Measurements from ENCODE around the gene AFDN. TPM values are rescaled to one million over a fixed set of nuclear protein-coding genes. Genes with fewer than 3 reads are reported as not detected.

AFDN gene
- total RNA-seq, 1 donor from 2014 or later: 18.1 TPM

DNA sequence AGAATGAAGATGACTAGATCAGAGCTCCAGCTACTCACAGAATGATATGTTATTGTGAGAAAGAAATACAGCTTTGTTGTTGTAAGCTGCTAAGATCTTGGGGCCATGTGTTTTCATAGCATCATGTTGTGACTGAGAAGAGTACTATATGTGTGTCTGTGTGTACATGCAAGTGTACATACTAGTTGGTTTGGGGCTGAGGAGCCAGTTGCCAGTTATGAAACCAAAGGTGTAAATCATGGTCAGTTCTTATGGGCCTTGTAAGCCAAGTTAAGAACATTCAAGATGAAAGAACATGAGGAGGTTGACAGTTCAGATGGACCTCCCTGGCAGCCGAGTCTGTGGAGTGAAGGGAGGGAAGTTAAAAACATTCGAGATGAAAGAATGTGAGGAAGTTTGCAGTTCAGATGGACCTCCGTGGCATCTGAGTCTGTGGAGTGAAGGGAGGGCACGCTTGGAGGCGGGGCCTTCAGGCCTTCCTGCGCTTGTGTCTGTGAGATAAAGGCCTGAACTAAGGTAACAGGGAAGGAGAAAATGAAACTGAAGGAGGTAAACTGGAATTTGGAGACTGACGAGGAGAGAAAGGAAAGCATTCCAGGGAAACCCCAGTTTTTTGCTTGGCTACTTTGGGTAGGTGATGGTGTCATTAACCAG is 13.9 kb downstream of the AFDN start:
- intact Hi-C loops (cut with micrococcal nuclease): no loop called here

DNA sequence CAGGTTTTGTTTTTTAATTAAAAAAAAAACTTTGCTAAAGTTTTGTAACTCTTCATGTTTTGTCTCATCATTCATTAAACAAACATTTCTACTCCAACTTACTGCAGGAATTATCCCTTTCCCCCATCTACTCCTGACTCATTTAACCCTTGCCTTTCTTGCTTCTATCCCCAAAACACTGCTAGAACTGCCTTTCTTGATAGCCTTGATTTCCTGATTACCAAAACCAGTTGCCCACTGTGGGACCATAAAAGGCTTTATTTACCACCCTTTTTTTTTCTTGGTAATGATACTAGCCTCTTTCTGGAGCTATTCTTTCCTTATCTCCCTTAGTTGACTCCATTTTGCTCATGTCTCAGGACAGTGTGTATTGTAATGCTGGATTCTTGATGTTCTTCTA is 15.3 kb downstream of the AFDN start:
- intact Hi-C loops (cut with micrococcal nuclease): no loop called here

- intact Hi-C loops (cut with micrococcal nuclease): no loop called here
Measured at GRCh38 chr6:167842457-167842856, 15.7 kb downstream of the AFDN start.

DNA sequence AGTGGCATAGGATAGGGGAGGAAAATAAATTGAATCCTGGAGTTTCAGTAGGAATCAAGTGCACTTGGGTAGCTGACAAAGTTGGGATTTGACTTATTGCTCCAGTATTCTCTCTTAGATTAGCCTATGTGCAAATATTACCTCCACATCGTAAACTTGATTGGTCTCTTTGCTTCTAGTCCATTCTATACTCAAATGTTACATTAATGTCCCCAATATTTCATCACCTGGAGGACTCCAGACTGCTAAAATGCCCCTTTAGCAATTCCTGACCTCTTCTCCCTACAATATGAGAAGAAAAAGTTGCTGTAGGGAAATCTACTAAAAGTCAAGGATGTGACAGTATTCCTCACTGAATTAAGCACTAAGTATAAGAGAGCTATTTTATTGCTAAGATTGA is 16.3 kb downstream of the AFDN start:
- intact Hi-C loops (cut with micrococcal nuclease): no loop called here

GRCh38 chr6:167845856-167846255 is 19.1 kb downstream of the AFDN start:
- intact Hi-C loops (cut with micrococcal nuclease): no loop called here

DNA sequence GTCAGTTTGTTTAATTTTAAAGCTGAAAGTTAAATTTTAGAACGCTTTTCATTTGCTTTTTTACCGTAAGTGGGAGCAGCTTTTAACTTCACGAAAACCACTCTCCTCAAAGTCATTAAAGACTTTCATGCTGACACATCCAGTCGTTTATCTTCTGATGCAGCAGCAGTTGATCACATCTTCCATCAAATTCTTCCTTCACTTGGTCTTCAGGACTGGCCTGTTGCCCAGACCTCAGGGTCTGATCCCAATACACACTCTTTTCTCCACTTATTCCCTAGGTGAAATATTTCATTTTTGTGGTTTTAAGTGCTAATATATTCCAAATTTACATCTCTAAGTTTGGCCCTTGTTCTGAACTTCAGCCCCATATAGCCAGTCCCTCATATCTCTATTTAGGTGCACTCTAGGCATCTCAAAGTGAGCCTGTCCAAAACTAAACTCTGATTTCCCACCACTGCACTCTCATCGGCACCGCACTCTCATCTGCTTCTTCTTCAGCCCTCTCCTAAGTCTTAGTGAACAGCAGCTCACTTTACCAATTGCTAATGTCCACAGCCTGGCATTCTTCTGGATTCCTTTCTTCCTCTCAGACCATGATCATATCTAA is 20.4 kb downstream of the AFDN start:
- intact Hi-C loops (cut with micrococcal nuclease): no loop called here

GRCh38 chr6:167847936-167848335 is 21.2 kb downstream of the AFDN start:
- intact Hi-C loops (cut with micrococcal nuclease): no loop called here

DNA sequence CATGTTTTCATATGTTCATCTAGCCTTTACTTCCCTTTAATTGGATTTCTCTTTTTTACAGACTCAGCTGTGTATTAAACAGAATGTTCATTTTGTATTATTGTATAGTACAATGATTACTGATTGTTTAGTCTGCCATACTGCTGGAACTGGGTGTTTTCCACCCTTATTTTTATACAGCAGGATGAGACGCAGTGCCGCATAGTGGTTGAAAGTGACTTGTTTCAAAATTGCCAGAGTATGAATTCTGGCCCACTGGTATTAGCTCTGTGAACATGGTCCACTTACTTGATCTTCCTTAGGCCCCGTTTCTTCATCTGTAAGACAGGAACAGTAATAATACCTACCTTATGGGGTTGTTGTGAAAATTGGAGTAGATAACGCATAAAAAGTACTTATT is 22.1 kb downstream of the AFDN start:
- intact Hi-C loops (cut with micrococcal nuclease): no loop called here

DNA sequence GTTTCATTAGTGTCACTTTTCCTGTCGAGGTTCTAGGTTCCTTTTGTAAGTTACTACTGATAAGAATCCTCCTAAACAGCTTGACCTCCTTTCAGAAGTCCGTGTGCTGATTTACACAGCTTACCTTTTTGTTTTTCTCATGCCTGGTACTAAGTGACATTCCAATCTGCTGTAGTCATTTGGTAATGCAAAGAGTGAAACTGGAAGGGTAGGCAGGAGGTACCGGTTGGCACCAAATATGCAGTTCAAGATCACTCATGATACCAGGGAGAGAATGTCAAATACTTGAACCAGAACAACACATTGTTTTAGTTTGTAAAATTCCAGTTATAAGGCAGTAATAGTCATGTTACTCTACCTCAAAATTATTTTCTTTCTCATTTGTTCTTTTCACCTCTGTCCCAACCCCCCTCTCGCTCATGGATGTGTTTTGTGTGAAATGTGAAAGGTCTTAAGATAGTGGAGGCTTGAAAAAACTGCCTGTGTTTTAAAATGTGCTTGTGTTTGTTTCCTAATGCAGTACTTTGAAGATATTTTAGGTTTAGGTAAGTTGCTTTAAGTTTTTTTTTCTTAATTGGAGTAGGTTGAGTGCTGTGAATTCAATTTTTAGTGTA is 23.2 kb downstream of the AFDN start:
- intact Hi-C loops (cut with micrococcal nuclease): no loop called here

GRCh38 chr6:167850782-167851181 is 24.1 kb downstream of the AFDN start:
- intact Hi-C loops (cut with micrococcal nuclease): no loop called here

DNA sequence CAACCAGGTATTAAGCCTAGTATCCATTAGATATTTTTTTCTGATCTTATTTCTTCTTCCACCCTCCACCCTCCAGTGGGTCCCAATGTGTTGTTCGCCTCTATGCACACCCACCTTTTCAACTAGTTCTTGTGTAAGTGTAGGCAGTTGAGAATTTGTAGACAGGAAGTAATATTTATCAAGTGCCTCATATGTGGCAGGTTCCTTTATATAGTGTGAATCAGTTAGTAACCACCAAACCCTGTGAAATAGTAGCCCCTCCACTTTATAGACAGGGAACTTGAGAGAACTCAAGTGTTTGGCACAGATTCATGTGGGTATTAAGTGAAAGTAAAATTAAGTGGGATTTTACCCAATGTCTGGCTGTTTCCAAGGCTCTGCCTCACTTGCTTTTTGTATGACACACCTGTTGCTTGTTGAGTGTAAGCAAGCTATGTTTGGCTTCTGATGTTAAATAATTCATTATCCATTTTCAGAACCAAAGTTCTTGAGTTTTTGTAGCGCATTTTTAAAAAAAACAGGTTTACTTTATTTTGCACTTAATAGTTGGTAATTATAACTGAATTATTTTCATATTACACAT is 24.8 kb downstream of the AFDN start:
- intact Hi-C loops (cut with micrococcal nuclease): no loop called here

DNA sequence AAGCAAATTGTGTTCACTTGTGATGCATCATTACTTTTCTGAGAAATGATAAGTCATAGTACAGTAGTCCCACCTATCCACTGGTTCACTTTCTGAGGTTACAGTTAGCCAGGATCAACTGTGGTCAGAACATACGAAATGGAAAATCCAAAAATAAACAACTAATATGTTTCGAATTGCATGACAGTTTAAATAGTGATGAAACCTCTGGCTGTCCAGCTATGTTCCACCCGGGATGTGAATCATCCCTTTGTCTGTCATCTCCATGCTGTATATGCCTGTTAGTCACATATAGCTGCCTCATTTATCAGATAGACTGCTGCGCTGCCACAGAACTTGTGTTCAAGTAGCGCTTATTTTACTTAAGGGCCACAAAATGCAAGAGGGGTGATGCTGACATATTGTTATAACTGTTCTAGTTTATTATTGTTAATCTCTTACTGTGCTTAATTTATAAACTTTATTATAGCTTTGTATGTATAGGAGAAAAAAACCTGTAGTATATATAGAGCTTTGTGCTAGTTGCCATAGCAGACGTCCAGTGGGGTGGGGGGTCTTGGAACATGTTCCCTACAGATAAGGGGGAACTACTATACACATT is 29.2 kb downstream of the AFDN start:
- intact Hi-C loops (cut with micrococcal nuclease): no loop called here

- intact Hi-C loops (cut with micrococcal nuclease): no loop called here
Measured at GRCh38 chr6:167856474-167856873, 29.8 kb downstream of the AFDN start.

- intact Hi-C loops (cut with micrococcal nuclease): no loop called here
Measured at GRCh38 chr6:167856999-167857660, 30.4 kb downstream of the AFDN start.

GRCh38 chr6:167858086-167858591 is 31.4 kb downstream of the AFDN start:
- intact Hi-C loops (cut with micrococcal nuclease): no loop called here

- intact Hi-C loops (cut with micrococcal nuclease): no loop called here
Measured at GRCh38 chr6:167858842-167859664, 32.3 kb downstream of the AFDN start.

- intact Hi-C loops (cut with micrococcal nuclease): no loop called here
Measured at GRCh38 chr6:167860550-167861226, 34.0 kb downstream of the AFDN start.

GRCh38 chr6:167861424-167861823 is 34.7 kb downstream of the AFDN start:
- intact Hi-C loops (cut with micrococcal nuclease): no loop called here

- intact Hi-C loops (cut with micrococcal nuclease): no loop called here
Measured at GRCh38 chr6:167863897-167864296, 37.2 kb downstream of the AFDN start.

- intact Hi-C loops (cut with micrococcal nuclease): no loop called here
Measured at GRCh38 chr6:167866642-167867041, 39.9 kb downstream of the AFDN start.

All from T-helper 2 cell treated with Interferon-gamma antibody and Interleukin-4, amounts not matched to agents 100 ng/mL and 5 ng/mL, for 36 hours (primary cell).